ENCODE results near the gene CCDC34.

DNA sequence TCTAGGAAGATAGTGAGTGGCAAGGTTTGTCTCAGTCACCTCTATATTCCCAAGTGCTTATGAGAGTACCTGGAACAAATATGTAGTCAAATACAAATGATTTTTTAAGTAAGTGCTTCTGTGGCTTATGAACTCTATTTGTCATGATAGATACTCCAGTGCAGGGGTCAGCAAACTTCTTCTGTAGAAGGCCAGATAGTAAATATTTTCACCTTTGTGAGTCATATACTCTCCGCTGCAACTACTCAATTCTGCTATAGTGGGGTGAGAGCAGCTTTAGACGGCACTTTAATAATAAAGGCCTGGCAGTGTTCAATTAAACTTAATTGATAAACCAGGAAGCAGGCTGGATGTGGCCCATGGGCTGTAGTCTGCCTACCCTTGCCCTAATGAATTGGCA lies 12.4 kb upstream of the CCDC34 start:
- TF ChIP-seq CTCF (conservative IDR thresholded peaks at IDR 0.05; ENCODE audit: low read depth, low read length), result no peak
- TF ChIP-seq, protein P1, sequence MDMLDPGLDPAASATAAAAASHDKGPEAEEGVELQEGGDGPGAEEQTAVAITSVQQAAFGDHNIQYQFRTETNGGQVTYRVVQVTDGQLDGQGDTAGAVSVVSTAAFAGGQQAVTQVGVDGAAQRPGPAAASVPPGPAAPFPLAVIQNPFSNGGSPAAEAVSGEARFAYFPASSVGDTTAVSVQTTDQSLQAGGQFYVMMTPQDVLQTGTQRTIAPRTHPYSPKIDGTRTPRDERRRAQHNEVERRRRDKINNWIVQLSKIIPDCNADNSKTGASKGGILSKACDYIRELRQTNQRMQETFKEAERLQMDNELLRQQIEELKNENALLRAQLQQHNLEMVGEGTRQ (IDR thresholded peaks at IDR 0.05; ENCODE audit: low read depth, low read length), result no peak

All from IMR-90 (cell line).